COLO668 (cell line): Measurements from ENCODE around the gene ABLIM1.
A peak's percentile ranks its signal among the peaks of the same experiment; 100 is the strongest.

Experiments
- DNase-seq: peaks from one replicate; lab custom pipeline; 2025; ENCODE audit not compliant: unreplicated experiment; lab: John Stamatoyannopoulos, UW

The ABLIM1 gene

DNA sequence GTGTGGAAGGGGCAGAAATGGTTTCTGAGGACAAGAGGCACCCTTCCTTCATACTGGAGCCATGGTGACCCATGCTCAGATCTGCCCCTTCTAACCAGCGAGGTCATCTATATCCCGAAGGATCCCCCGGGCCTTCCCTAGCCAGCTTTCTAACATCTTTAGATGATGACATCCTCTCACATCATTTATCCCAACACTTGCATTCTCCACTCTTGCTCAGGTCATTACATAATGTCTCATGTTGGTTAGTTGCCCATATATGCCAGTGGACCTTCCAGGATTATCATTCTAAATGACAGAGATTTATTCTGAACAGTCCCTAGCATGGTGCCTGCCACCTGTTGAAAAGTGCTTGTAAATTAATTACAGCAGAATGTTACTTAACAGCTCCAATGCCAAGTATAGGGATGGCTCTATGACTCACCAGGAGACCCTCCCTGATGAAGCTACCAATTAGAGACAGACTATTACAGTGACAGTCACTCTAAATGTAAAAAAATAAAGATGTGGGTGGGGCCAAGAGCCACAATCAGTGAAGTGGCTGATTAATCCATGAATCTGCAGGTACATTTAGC, 22.6 kb upstream of the ABLIM1 start:
- no peak for DNase-seq

DNA sequence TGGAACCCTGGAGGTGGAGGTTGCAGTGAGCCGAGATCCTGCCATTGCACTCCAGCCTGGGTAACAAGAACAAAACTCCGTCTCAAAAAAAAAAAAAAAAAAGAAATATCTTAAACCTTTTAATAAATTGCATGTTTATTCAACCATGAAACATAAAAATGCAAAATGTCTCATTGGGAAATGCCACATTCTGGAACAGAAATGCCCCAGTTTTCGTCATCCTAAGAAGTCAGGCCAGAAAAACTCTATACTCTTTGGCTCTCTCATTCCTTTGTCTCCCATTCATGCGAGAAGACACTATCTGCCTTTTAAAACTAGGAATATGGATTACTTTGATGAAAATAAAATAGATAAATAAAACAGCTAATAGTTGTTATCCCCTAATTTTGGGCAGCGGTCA, 21.5 kb upstream of the ABLIM1 start:
- no peak for DNase-seq

DNA sequence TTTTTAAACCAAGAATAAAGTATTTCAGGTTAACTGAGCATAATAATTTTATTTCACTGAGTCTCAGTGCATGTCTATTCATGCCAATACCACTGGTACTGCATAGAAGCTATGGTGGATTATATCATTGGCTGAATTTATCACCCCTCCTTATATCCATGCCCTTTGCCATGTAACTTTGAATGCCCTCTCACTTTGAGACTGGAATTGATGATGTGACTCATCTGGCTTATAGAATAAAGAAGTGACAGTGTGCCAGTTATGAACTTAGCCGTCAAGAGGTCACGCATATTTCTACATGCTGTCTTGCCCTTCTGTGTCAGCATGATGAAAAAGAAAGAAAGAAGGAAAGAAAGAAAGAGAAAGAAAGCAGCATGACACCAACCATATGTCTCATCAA, 20.7 kb upstream of the ABLIM1 start:
- no peak for DNase-seq

DNA sequence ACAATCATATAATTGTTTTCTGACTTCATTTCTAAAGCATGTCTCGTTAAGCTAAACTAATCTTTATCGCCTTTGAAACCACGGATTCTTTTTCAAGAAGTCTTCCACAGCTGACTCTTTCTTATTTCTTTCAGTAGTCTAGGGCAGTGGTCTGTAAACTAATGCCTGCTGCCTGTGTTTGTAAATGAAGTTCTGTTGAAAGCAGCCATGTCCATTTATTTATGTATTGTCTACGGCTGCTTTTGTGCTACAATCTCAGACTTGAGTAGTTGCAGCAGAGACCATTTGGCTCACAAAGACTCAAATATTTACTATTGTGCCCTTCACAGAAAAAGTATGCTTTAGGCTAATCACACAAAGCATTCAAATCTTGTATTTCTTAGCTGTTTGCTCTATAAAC, 20.3 kb upstream of the ABLIM1 start:
- DNase-seq = no peak

DNA sequence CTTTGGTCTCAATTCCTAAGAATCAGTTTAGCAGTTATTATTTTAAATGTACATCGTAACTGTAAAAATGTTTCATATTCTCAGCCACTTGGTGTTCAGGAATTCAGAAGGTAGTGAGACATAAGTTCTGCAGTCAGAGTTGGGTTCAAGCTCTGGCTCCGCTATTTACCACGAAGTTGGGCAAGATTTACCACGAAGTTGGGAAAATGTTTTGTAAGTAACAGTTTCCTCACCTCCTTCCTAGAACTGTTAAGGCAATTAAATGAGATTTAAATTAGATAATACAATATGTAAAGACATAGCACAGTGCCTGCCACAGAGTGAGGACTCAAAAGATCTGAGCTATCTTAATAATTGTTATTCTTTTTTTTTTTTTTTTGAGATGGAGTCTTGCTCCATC, 16.3 kb upstream of the ABLIM1 start:
- no peak for DNase-seq

DNA sequence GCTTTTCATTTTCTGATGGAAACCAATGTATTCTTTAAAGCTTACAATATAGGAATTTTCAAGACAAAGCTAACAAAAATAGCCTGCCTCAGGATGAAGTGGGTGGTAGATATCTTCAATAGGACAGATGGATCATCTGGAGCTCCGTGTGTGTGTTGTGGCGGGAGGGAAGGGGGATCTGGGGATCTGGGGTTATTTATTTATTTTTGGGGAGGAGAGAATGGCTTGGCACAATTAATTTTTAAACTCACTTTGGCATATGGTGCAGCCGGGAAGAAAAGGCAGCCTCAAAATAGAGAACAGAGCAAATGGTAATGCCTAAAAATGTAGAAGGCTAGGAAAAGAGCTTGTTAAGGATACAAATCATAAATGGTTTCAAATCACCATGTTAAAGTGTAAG, 11.6 kb upstream of the ABLIM1 start:
- no peak for DNase-seq

DNA sequence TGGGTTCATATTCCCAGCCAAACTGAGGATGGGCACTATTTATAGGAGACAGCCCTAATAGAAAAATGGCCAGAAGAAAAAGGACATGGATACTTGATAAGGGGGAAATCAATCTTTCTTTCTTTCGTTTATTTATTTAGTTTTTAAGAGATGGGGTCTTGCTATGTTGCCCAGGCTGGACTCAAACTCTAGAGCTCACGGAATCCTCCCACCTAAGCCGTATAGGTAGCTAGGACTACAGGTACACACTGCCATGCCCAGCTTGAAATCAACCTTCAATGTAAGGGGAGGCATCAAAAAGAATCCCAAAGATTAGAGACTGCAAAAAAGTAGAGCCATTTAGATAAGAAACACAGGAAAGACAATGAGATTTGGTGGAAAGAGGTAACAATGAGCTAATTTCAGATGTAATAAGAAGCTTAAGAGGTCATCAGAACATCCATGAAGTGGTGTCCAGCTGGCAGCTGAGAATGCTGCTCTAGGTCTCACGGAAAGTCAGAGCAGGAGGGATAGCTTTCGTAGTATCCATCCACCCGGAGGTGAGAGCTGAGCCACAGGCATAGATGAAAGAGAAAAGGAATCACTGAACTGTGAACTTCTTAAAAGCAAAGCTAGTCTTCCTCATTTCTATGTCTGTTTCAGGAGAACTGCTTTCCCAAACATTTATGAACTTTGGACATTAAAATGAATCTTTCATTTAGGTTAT, 10.5 kb upstream of the ABLIM1 start:
- no peak for DNase-seq

DNA sequence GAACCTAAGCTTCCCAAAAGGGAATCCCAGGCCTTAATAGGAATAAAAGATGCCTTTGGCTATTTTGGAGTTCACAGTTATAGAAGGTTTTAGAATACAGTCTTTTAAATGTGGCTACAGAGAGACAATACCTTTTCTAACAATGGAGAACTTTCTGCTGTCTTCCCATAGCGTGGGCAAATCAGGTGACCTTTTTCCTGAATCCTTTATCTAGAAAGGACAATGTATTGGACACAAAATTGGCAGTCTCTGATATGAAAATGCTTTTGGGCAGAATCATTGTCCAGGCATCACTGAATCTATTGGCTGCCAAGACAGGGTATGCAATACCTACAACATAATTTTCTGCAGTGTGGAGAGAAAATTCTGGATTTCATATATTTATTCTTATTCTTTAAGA, 7.8 kb upstream of the ABLIM1 start:
- DNase-seq = no peak

DNA sequence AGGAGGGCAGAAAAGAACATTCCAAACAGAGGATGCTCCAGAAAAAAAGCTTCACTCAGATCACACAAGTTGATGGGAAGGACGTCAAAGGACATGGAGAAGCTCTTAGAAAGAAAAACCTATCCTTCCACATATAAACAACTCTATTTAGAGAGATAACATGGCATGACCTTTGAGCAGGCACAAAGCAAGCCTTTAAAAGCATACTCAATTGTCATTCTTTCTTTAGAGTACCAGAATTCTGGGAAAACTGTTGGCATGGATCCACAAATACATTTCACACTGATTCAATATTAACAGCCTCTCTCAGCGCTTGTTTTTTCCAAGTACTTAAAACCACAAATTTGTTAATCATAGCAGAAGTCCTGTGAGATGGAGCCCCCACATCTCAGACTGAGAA, 7.3 kb upstream of the ABLIM1 start:
- no peak for DNase-seq

DNA sequence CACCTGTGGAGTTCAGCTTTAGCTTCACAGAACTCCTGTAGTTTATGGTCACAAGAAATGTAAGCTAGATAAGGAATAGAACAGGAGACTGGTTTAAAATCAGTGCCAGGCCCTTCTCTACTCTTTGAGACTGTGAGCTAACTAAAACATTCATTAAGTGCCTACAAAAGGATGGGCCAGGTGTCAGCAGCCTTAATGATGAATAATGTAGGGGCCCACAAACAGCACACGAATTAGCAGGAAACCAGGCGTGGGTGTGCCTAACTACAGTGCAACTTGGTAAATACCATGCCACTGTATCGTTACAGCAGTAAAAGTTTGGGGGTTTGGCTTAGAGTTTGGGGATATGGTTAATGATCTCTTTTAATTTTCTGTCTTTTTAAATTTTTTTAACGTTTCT, 6.1 kb upstream of the ABLIM1 start:
- no peak for DNase-seq

DNA sequence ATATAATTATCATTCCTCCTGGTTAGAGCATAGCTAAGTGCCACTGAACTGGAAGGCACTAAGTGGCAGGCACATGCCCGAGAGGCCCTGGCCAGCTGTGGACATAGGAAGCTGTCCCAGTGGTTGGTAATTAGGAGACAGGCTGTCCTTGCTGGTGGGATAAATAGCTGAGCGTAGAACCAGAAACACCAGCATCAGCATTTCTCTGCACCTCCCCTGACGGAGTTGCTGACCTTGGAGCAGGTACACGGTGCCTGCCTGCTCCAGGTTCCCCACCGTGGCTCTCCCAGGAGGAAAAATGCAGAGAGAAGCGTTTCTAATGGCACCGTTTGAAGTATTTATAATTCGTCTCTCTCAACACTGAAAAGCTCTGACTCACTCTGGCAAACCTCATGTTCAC, 5.6 kb upstream of the ABLIM1 start:
- no peak for DNase-seq

DNA sequence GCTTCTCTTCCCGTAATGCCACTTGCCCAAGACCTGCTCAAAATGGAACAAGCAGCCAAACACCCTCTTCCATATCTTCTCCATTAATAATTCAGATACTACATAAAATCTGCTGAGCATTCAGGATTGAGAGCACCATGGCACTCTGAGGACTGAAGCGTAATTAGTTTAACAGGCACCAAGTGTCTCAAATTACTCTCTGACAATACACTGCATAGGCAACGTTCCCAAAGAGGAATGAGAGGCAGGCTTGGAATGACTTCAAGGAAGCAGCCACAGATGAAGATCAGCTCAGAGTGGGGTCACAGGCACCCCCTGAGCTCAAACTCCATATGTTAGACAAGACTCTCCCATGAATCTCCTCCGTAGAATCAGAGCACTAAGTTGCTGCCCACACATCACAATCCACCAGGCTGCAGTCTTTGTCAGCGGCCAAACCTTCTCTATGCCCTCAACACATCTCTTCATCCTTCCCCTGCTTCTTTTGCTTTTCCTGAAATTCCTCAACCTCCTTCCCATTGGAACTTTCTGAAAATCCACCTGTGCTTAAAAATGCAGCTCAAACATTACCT, 4.7 kb upstream of the ABLIM1 start:
- no peak for DNase-seq

DNA sequence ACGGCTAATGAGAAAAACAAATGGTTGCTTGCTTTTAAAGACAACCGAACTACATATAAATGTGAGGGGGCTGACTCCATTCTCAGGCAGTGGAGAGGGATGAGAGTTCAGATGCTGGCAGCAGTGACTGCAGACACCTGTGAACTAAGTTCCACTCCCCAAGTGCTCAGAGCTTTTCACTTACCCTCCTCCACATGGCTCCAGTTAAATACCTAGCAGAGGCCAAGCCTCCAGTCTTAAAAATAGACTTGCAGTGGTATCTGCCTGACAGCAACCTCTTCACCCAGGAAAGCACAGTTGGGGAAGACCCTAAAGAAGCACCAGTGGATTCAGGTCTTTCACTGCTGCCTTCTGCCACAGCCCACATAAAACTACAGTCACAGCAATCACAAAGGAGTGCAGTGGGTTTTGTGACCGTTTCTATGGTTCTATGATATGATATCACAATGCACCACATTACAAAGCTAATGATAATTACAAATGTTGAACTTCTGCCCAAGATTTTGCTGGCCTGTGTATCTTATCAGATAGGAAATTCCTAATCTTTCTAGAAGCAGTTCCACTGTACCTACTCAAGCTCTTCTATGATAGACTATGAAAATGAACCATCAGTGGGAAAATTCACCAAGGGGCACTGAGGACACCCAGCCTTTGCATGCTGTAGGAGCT, 3.3 kb upstream of the ABLIM1 start:
- no peak for DNase-seq

DNA sequence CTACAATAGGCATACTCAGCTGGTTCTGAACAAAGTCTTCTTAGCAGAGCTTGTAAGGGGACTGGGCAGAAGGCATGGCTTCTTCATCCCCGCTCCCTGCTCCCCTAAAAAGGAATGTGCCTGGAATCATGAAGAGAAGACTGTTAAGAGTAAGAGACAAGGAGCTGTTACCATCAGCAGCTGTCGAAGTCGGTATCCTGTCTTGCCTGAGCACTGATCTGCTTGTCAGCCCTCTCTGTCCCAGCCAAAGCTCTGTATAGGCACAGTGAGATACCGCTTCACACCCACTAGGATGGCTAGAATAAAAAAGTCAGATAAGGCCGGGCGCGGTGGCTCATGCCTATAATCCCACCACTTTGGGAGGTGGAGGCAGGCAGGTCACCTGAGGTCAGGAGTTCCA, 2.4 kb downstream of the ABLIM1 start:
- DNase-seq = no peak

DNA sequence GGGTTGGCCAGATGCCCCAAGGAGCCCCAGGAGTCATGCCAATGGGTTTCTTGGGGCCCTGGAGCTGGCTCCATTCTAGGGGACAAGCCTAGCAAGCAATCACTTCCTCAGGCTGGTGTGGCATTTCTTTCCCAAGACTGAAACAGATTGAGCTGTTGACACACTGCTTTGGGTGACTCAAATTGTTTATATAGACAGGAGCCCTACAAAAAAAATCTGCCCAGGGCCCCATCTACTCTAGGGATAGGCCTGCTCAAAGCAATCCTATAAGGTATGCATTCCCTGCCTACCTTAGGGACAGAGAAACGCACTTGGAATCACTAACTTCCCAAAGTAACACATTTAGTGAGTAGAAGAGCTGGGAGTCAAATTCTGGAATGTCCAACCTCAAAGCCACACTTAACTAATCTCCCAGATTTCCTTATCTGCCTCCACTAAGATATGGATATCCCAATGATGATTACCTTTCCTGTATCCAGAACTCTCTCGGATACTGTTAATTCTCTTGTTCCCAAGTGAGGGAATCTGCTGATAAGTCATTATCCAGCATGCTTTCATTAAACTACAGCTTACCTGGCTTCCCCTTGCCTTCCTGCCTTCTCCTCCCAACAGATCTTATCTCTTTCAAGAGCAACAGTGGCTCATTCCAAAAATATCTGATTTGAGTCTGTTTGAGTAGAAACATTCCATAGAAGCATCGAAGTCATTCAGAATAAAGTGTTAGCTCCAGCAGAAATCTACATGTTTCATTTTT, 3.1 kb downstream of the ABLIM1 start:
- no peak for DNase-seq

DNA sequence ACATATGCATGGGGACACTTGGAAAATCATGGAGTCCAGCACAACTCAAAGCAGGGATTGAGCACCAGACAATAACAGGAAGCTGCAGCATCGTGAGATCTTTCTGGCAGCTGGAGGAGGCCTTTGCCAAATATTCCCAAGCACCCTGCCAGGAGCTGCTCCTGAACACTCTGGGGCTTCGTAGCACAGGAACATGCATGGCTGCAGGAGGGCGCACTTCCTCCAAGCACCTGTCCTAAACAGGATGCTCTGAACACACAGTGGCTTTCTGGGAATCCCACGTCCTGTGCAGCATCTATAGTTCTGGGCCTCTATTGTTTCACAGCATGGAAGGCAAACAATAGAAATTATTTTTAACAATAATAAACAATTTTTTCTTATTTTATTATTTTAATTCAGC, 4.1 kb downstream of the ABLIM1 start:
- DNase-seq = peak; percentile 3

DNA sequence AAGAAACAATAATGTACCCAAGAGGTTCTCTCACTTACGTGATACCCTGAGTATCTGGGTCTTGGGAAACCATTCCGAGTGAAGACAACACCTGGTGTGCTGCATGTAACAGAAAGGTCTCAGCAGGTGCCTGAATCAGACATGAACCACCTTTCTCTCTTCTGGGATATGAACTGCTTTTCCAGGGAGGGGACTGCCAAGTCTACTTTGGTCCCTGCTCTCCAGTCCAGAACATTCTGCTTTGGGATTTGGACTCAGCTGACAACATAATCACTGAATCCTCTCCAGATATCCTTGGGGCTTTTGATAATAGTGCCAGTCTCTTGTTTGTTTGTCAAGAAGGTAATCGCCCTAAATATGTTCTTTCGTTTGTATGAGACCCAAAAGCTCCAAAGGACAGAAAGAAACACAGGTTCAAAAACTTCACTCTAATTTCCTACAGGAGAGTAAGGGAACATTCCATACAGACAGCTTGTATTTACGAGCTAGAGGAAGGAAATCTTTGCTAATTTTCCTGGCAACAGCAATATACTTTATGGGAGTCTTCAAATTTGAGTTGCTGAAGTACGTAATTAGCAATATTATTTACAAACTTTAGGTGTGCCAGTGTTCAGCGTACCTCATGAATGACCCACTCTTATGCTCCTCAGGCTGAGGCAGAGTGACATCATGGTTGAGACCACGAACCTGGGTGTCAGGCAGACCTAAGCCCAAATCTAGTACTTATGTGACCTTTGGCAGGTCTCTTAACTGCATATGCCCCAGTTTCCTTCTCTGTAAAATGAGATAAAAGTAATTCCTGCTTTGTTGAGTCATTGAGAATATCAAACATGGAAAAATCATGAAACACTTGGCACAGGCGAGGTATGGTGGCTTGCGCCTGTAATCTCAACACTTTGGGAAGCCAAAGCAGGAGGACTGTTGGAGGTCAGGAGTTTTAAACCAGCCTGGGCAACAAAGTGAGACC, 5.4 kb downstream of the ABLIM1 start:
- DNase-seq = no peak

DNA sequence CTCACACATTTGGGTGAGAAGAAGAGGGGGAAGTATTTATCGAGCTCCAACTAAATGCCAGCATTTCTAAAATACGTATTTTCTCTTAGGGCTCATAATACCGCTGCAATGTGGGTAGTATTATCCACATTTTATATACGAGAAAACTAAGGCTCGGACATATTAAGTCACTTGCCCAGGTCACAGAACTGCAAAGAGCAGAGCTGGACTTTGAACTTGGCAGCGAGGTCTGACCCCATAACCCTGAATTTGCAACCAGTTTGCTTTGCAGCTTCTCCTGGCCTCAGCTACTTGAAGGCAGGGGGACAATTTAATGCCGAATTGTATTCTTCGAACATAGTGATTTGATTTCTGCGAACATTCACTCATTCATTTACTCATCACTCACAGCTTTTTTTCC, 7.2 kb downstream of the ABLIM1 start:
- DNase-seq = no peak

DNA sequence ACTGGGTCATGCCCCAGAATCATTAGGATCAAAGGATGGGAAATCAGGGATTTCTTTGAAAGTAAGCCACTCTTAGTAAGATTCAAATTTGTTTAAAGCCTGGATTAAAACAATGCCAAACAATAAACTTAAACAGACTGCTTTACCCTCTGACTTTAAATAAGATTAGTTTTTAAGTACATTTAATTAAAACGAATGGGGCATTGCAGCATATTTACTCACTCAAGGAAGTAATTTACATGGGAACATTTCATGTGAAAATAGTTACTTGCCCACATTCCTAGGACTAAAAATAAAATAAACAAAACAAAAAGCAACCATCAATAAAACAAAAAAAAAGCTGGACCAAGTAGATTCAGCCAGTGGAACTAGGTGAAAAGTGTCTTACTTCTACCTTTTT, 7.8 kb downstream of the ABLIM1 start:
- no peak for DNase-seq

DNA sequence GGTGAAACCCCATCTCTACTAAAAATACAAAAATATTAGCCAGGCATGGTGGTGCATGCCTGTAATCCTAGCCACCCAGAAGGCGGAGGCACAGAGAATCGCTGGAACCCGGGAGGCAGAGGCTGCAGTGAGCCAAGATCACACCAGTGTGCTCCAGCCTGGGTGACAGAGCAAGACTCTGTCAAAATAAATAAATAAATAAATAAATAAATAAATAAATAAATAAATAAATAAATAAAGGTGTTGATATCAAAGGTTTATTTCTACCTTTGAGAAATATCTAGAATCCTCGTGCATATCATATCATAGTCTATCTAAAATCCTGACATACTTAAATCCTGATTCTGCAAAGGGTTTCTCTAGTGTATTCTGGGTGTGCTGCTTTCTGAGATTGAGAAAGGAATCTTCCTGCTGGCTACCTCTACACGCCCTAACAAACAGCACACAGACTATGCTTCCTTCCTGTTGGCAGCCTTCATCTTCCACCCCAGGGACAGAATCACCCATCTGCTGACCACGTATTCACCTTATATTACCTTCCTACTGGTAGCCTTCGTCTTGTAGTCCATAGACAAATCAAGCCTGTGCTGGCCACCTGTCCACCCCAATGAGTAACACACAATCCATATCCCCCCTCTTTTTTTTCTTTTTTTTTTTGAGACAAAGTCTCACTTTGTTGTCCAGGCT, 8.7 kb downstream of the ABLIM1 start:
- DNase-seq = no peak
